ENCODE measurements around the gene GRIN2A. TPM values are rescaled to one million over a fixed set of nuclear protein-coding genes. Genes with fewer than 3 reads are reported as not detected.

GRIN2A gene
- total and polyA plus RNA-seq, 2 of the 8 experiments (the other 6 are each of a cell fraction or from before 2014, with no cell fraction given): 0.18 to 1.8 TPM

DNA sequence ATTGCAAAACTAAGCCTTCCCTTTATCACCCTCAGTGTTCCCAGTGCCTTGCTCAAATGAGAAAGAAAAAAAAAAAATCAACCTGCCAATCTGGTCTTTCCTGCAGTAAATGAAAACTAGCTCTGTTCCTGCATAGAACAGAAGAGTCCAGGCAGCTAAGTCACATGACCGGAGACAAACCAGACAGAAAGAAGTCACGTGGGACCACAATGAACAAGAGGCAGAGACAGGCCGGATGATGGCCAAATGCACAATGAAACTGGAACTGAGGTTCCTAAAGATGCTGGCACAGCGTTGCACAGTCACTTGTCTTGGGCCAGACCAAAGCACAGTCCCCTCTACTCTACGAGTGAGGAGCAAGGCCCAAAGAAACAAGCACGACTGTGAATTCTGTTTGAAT, 172.5 kb downstream of the GRIN2A start (continued):
- TF ChIP-seq, protein P1, sequence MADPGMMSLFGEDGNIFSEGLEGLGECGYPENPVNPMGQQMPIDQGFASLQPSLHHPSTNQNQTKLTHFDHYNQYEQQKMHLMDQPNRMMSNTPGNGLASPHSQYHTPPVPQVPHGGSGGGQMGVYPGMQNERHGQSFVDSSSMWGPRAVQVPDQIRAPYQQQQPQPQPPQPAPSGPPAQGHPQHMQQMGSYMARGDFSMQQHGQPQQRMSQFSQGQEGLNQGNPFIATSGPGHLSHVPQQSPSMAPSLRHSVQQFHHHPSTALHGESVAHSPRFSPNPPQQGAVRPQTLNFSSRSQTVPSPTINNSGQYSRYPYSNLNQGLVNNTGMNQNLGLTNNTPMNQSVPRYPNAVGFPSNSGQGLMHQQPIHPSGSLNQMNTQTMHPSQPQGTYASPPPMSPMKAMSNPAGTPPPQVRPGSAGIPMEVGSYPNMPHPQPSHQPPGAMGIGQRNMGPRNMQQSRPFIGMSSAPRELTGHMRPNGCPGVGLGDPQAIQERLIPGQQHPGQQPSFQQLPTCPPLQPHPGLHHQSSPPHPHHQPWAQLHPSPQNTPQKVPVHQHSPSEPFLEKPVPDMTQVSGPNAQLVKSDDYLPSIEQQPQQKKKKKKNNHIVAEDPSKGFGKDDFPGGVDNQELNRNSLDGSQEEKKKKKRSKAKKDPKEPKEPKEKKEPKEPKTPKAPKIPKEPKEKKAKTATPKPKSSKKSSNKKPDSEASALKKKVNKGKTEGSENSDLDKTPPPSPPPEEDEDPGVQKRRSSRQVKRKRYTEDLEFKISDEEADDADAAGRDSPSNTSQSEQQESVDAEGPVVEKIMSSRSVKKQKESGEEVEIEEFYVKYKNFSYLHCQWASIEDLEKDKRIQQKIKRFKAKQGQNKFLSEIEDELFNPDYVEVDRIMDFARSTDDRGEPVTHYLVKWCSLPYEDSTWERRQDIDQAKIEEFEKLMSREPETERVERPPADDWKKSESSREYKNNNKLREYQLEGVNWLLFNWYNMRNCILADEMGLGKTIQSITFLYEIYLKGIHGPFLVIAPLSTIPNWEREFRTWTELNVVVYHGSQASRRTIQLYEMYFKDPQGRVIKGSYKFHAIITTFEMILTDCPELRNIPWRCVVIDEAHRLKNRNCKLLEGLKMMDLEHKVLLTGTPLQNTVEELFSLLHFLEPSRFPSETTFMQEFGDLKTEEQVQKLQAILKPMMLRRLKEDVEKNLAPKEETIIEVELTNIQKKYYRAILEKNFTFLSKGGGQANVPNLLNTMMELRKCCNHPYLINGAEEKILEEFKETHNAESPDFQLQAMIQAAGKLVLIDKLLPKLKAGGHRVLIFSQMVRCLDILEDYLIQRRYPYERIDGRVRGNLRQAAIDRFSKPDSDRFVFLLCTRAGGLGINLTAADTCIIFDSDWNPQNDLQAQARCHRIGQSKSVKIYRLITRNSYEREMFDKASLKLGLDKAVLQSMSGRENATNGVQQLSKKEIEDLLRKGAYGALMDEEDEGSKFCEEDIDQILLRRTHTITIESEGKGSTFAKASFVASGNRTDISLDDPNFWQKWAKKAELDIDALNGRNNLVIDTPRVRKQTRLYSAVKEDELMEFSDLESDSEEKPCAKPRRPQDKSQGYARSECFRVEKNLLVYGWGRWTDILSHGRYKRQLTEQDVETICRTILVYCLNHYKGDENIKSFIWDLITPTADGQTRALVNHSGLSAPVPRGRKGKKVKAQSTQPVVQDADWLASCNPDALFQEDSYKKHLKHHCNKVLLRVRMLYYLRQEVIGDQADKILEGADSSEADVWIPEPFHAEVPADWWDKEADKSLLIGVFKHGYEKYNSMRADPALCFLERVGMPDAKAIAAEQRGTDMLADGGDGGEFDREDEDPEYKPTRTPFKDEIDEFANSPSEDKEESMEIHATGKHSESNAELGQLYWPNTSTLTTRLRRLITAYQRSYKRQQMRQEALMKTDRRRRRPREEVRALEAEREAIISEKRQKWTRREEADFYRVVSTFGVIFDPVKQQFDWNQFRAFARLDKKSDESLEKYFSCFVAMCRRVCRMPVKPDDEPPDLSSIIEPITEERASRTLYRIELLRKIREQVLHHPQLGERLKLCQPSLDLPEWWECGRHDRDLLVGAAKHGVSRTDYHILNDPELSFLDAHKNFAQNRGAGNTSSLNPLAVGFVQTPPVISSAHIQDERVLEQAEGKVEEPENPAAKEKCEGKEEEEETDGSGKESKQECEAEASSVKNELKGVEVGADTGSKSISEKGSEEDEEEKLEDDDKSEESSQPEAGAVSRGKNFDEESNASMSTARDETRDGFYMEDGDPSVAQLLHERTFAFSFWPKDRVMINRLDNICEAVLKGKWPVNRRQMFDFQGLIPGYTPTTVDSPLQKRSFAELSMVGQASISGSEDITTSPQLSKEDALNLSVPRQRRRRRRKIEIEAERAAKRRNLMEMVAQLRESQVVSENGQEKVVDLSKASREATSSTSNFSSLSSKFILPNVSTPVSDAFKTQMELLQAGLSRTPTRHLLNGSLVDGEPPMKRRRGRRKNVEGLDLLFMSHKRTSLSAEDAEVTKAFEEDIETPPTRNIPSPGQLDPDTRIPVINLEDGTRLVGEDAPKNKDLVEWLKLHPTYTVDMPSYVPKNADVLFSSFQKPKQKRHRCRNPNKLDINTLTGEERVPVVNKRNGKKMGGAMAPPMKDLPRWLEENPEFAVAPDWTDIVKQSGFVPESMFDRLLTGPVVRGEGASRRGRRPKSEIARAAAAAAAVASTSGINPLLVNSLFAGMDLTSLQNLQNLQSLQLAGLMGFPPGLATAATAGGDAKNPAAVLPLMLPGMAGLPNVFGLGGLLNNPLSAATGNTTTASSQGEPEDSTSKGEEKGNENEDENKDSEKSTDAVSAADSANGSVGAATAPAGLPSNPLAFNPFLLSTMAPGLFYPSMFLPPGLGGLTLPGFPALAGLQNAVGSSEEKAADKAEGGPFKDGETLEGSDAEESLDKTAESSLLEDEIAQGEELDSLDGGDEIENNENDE (IDR thresholded peaks at IDR 0.05; ENCODE audit: insufficient replicate concordance, low read length): no peak
- TF ChIP-seq EZH2 (IDR thresholded peaks at IDR 0.05; ENCODE audit: low read depth, low read length, severe bottlenecking): no peak
- TF ChIP-seq SP1 (IDR thresholded peaks at IDR 0.05; ENCODE audit: low read depth, low read length): no peak
- TF ChIP-seq RXRA (IDR thresholded peaks at IDR 0.05; ENCODE audit: insufficient read depth, low read depth, low read length): no peak
- no peak for TF ChIP-seq KDM4A (IDR thresholded peaks at IDR 0.05; ENCODE audit: low read depth, low read length, severe bottlenecking)
- TF ChIP-seq GABPA (IDR thresholded peaks at IDR 0.05; ENCODE audit: borderline replicate concordance, insufficient read depth, low read length): no peak
- no peak for TF ChIP-seq FOSL1 (IDR thresholded peaks at IDR 0.05; ENCODE audit: insufficient read depth, low read depth, low read length)
